ENCODE measurements around the gene PTPRK. TPM values are rescaled to one million over a fixed set of nuclear protein-coding genes. Genes with fewer than 3 reads are reported as not detected.

Gene PTPRK
- total RNA-seq, 1 experiment from 2014 or later, result 89.3 TPM

GRCh38 chr6:128064540-128064895 is 455.9 kb downstream of the PTPRK start:
- H3K9me3 ChIP-seq (ENCODE audit: insufficient read depth, low read depth), result no peaks in the 10 kb centered on the region; the same call in 1 of the 2 replicates
- DNase-seq, result no peak
- H3K4me3 ChIP-seq, result no peak overlapping the region
- CTCF ChIA-PET, result no interaction called here
- H3K27me3 ChIP-seq (ENCODE audit: insufficient read depth, low read depth), result no peaks in the 10 kb centered on the region
- no peak overlapping the region for H3K4me2 ChIP-seq
- H3F3A ChIP-seq (ENCODE audit: insufficient read depth, low read depth), result no peaks in the 10 kb centered on the region
- no peaks in the 10 kb centered on the region for H3K4me1 ChIP-seq (replicated peaks; ENCODE audit: insufficient read depth)
- H3K27ac ChIP-seq, result no peak overlapping the region
- H4K20me1 ChIP-seq (ENCODE audit: insufficient read depth), result no peaks in the 10 kb centered on the region; the same call in 1 of the 2 replicates
- no peaks in the 10 kb centered on the region for H3K79me2 ChIP-seq (ENCODE audit: low read depth)
- intact Hi-C loops (cut with micrococcal nuclease; ENCODE audit: unreplicated experiment), result no loop called here
- no peak overlapping the region for H2AFZ ChIP-seq
- TF ChIP-seq CTCF (conservative IDR thresholded peaks at IDR 0.05) (no peak), EZH2 (IDR thresholded peaks at IDR 0.05; ENCODE audit: low read depth) (no peak)
- BruUV-seq (replicated peaks), result no TSS peak
- POLR2A ChIA-PET (ENCODE audit: unreplicated experiment), result interaction anchor here (0.6 kb wide), 1 partner anchor 579 kb away, joined by 3 read pairs; no protein-coding TSS in a partner anchor
- peaks cover 5% of the 10 kb centered on the region; the same call in 1 of the 2 replicates for H3K36me3 ChIP-seq (ENCODE audit: low read depth)
- H3K9me2 ChIP-seq (ENCODE audit: insufficient read depth), result no peaks in the 10 kb centered on the region

GRCh38 chr6:128063850-128064539 is 456.4 kb downstream of the PTPRK start:
- H3K36me3 ChIP-seq (ENCODE audit: low read depth), result peaks cover 11% of the 10 kb centered on the region; the same call in 1 of the 2 replicates
- no peaks in the 10 kb centered on the region for H3K9me2 ChIP-seq (ENCODE audit: insufficient read depth)
- no peak for DNase-seq
- H3K79me2 ChIP-seq (ENCODE audit: low read depth), result no peaks in the 10 kb centered on the region
- TF ChIP-seq EZH2 (IDR thresholded peaks at IDR 0.05; ENCODE audit: low read depth), result no peak
- no peak for TF ChIP-seq CTCF (conservative IDR thresholded peaks at IDR 0.05)
- CTCF ChIA-PET, result no interaction called here
- no TSS peak for BruUV-seq (replicated peaks)
- no peaks in the 10 kb centered on the region for H3K4me1 ChIP-seq (replicated peaks; ENCODE audit: insufficient read depth)
- POLR2A ChIA-PET (ENCODE audit: unreplicated experiment), result interaction anchor here (0.6 kb wide), 1 partner anchor 578 kb away, joined by 3 read pairs; no protein-coding TSS in a partner anchor
- H4K20me1 ChIP-seq (ENCODE audit: insufficient read depth), result no peaks in the 10 kb centered on the region; the same call in 1 of the 2 replicates
- no peak overlapping the region for H2AFZ ChIP-seq
- intact Hi-C loops (cut with micrococcal nuclease; ENCODE audit: unreplicated experiment), result no loop called here
- H3K27me3 ChIP-seq (ENCODE audit: insufficient read depth, low read depth), result no peaks in the 10 kb centered on the region
- no peaks in the 10 kb centered on the region for H3F3A ChIP-seq (ENCODE audit: insufficient read depth, low read depth)
- no peak overlapping the region for H3K4me3 ChIP-seq
- no peaks in the 10 kb centered on the region; the same call in 1 of the 2 replicates for H3K9me3 ChIP-seq (ENCODE audit: insufficient read depth, low read depth)
- no peak overlapping the region for H3K4me2 ChIP-seq
- H3K27ac ChIP-seq, result no peak overlapping the region

- H3F3A ChIP-seq (ENCODE audit: insufficient read depth, low read depth), result no peaks in the 10 kb centered on the region
- intact Hi-C loops (cut with micrococcal nuclease; ENCODE audit: unreplicated experiment), result no loop called here
- CTCF ChIA-PET, result interaction anchor here (0.7 kb wide), 1 partner anchor 281 kb away, joined by 3 read pairs; no protein-coding TSS in a partner anchor
- no peak for TF ChIP-seq CTCF (conservative IDR thresholded peaks at IDR 0.05)
- TF ChIP-seq EZH2 (IDR thresholded peaks at IDR 0.05; ENCODE audit: low read depth), result no peak
- no TSS peak for BruUV-seq (replicated peaks)
- H3K4me2 ChIP-seq, result no peak overlapping the region
- H3K36me3 ChIP-seq (ENCODE audit: low read depth), result peaks cover 20% of the 10 kb centered on the region
- peak in 1 of 2 experiments; percentile 59 for DNase-seq
- no peaks in the 10 kb centered on the region; the same call in 1 of the 2 replicates for H4K20me1 ChIP-seq (ENCODE audit: insufficient read depth)
- no peaks in the 10 kb centered on the region for H3K79me2 ChIP-seq (ENCODE audit: low read depth)
- H3K9me2 ChIP-seq (ENCODE audit: insufficient read depth), result no peaks in the 10 kb centered on the region
- H3K4me3 ChIP-seq, result no peak overlapping the region
- H3K27me3 ChIP-seq (ENCODE audit: insufficient read depth, low read depth), result no peaks in the 10 kb centered on the region
- no peaks in the 10 kb centered on the region for H3K4me1 ChIP-seq (replicated peaks; ENCODE audit: insufficient read depth)
- no peak overlapping the region for H3K27ac ChIP-seq
- no peak overlapping the region for H2AFZ ChIP-seq
- H3K9me3 ChIP-seq (ENCODE audit: insufficient read depth, low read depth), result no peaks in the 10 kb centered on the region; the same call in 1 of the 2 replicates
- POLR2A ChIA-PET (ENCODE audit: unreplicated experiment), result no interaction called here
These were observed 457.4 kb downstream of the PTPRK start for GRCh38 chr6:128062882-128063603.
